ENCODE data around the gene BHMT. TPM values are rescaled to one million over a fixed set of nuclear protein-coding genes. Genes with fewer than 3 reads are reported as not detected.

Gene BHMT
- total and polyA plus RNA-seq, 4 donors = 27.7 to 197 (median 116) TPM

GRCh38 chr5:79086116-79086515 lies 25.5 kb upstream of the BHMT start:
- no peaks in the 10 kb centered on the region for H3K27me3 ChIP-seq (ENCODE audit: control insufficient read depth in 4 of 4, insufficient read depth in 4 of 4, low read length in 3 of 4)
- TF ChIP-seq RXRA (IDR thresholded peaks at IDR 0.05) = no peak
- no peak for TF ChIP-seq FOXA1 (IDR thresholded peaks at IDR 0.05)
- no peak for TF ChIP-seq HNF4G (IDR thresholded peaks at IDR 0.05)
- TF ChIP-seq HNF4A (conservative IDR thresholded peaks at IDR 0.05) = no peak
- TF ChIP-seq FOXA2 (IDR thresholded peaks at IDR 0.05) = no peak
- no peak for TF ChIP-seq ZBTB33 (IDR thresholded peaks at IDR 0.05)
- no peak for TF ChIP-seq NR2F2 (IDR thresholded peaks at IDR 0.05)
- TF ChIP-seq CTCF (IDR thresholded peaks at IDR 0.05; ENCODE audit: low read depth, low read length, missing input control) = no peak
- no peak for TF ChIP-seq ATF3 (IDR thresholded peaks at IDR 0.05)
- TF ChIP-seq EGR1 (IDR thresholded peaks at IDR 0.05; ENCODE audit: low read depth in 2 of 2) = no peak
- no peak for TF ChIP-seq SP1 (IDR thresholded peaks at IDR 0.05)
- TF ChIP-seq TAF1 (conservative IDR thresholded peaks at IDR 0.05) = no peak
- TF ChIP-seq MAX (IDR thresholded peaks at IDR 0.05) = no peak
- no peak for TF ChIP-seq GABPA (IDR thresholded peaks at IDR 0.05 in 1 of 2, conservative IDR thresholded peaks at IDR 0.05 in 1 of 2)
- H3K4me3 ChIP-seq (ENCODE audit: low read depth in 1 of 3, low read length in 3 of 3) = no peak overlapping the region
- no peak overlapping the region for H3K9ac ChIP-seq (ENCODE audit: low read depth in 1 of 2, low read length in 2 of 2)
- peaks cover 11 to 19% (median 15%) of the 10 kb centered on the region in 4 donors for H3K4me1 ChIP-seq (ENCODE audit: control insufficient read depth in 4 of 4, insufficient read depth in 4 of 4, low read length in 3 of 4)
- H3K9me3 ChIP-seq (ENCODE audit: control insufficient read depth in 4 of 4, low read length in 3 of 4) = no peaks in the 10 kb centered on the region
- no peak for DNase-seq (ENCODE audit: low spot score)
- H3K27ac ChIP-seq (ENCODE audit: low read depth in 1 of 2, low read length in 2 of 2) = peak overlapping the region in 1 of 2 donors; percentile 23
- peaks cover 0 to 10% (median 8%) of the 10 kb centered on the region in 4 donors for H3K36me3 ChIP-seq (ENCODE audit: control insufficient read depth in 4 of 4, insufficient read depth in 3 of 4, low read depth in 1 of 4, low read length in 3 of 4)
- 88% methylated on average over 2 of the region's 2 CpGs for WGBS

GRCh38 chr5:79088507-79088906 lies 23.1 kb upstream of the BHMT start:
- no peaks in the 10 kb centered on the region for H3K27me3 ChIP-seq (ENCODE audit: control insufficient read depth in 4 of 4, insufficient read depth in 4 of 4, low read length in 3 of 4)
- peaks cover 0 to 6% (median 4%) of the 10 kb centered on the region in 4 donors for H3K36me3 ChIP-seq (ENCODE audit: control insufficient read depth in 4 of 4, insufficient read depth in 3 of 4, low read depth in 1 of 4, low read length in 3 of 4)
- H3K9ac ChIP-seq (ENCODE audit: low read depth in 1 of 2, low read length in 2 of 2) = no peak overlapping the region
- peaks cover 10 to 21% (median 18%) of the 10 kb centered on the region in 4 donors for H3K4me1 ChIP-seq (ENCODE audit: control insufficient read depth in 4 of 4, insufficient read depth in 4 of 4, low read length in 3 of 4)
- no peak for DNase-seq (ENCODE audit: low spot score)
- H3K27ac ChIP-seq (ENCODE audit: low read depth in 1 of 2, low read length in 2 of 2) = no peak overlapping the region
- no peak overlapping the region for H3K4me3 ChIP-seq (ENCODE audit: low read depth in 1 of 3, low read length in 3 of 3)
- no peaks in the 10 kb centered on the region for H3K9me3 ChIP-seq (ENCODE audit: control insufficient read depth in 4 of 4, low read length in 3 of 4)
- 85% methylated on average over 4 of the region's 4 CpGs for WGBS
- TF ChIP-seq FOXA1 (IDR thresholded peaks at IDR 0.05) (no peak), MAX (IDR thresholded peaks at IDR 0.05) (no peak), ATF3 (IDR thresholded peaks at IDR 0.05) (no peak), TAF1 (conservative IDR thresholded peaks at IDR 0.05) (no peak), ZBTB33 (IDR thresholded peaks at IDR 0.05) (no peak), YY1 (IDR thresholded peaks at IDR 0.05) (no peak), EGR1 (IDR thresholded peaks at IDR 0.05; ENCODE audit: low read depth in 2 of 2) (no peak), NR2F2 (IDR thresholded peaks at IDR 0.05) (no peak), GABPA (IDR thresholded peaks at IDR 0.05 in 1 of 2, conservative IDR thresholded peaks at IDR 0.05 in 1 of 2) (no peak), SP1 (IDR thresholded peaks at IDR 0.05) (no peak), JUND (IDR thresholded peaks at IDR 0.05) (no peak), RAD21 (IDR thresholded peaks at IDR 0.05) (no peak), REST (IDR thresholded peaks at IDR 0.05) (no peak), CTCF (IDR thresholded peaks at IDR 0.05; ENCODE audit: low read depth, low read length, missing input control) (no peak), HNF4G (IDR thresholded peaks at IDR 0.05) (no peak), HNF4A (conservative IDR thresholded peaks at IDR 0.05) (no peak), FOXA2 (IDR thresholded peaks at IDR 0.05) (no peak)
